Calu3 (cell line): ENCODE measurements around the gene EHMT2. TPM values are rescaled to one million over a fixed set of nuclear protein-coding genes. Genes with fewer than 3 reads are reported as not detected.

Source experiments
- BruUV-seq: library from RNA; stranded (reverse); fragments of 400-500 nt; replicated peaks from 2 replicates; lab custom pipeline; 2021; lab: Mats Ljungman, UMichigan
- CTCF ChIA-PET: fragments of 300-600 bp; sonication (Branson Sonifier 250); formaldehyde crosslinking; loops from one replicate; lab custom pipeline; 2022; ENCODE audit warnings: antibody characterized with exemption; lab: Charles Lee
- DNase-seq: peaks from one replicate; pipeline ENCODE4 v3.0.0; 2022
- H3K27ac Mint-ChIP-seq: one replicate; pipeline ENCODE4 v1.8.0; 2022; ENCODE audit warnings: mixed read lengths; ENCODE audit not compliant: unreplicated experiment
- H3K27me3 Mint-ChIP-seq: one replicate; pipeline ENCODE4 v1.8.0; 2022; ENCODE audit warnings: mixed read lengths; ENCODE audit not compliant: unreplicated experiment
- H3K36me3 Mint-ChIP-seq: one replicate; pipeline ENCODE4 v1.8.0; 2022; ENCODE audit warnings: mild to moderate bottlenecking, moderate library complexity, mixed read lengths; ENCODE audit not compliant: insufficient read depth, unreplicated experiment
- H3K4me1 Mint-ChIP-seq: one replicate; pipeline ENCODE4 v1.8.0; 2022; ENCODE audit warnings: mild to moderate bottlenecking, low read depth, mixed read lengths; ENCODE audit not compliant: unreplicated experiment
- H3K4me3 Mint-ChIP-seq: one replicate; pipeline ENCODE4 v1.8.0; 2022; ENCODE audit warnings: mild to moderate bottlenecking, low read depth, moderate library complexity, mixed read lengths; ENCODE audit not compliant: unreplicated experiment
- H3K9me3 Mint-ChIP-seq: one replicate; pipeline ENCODE4 v1.8.0; 2022; ENCODE audit warnings: low read depth, mixed read lengths; ENCODE audit not compliant: unreplicated experiment
- intact Hi-C: fragments of 100-400 bp; cut with micrococcal nuclease; formaldehyde crosslinking; loops from one replicate; pipeline ENCODE4 v1.10.0; 2022; ENCODE audit not compliant: unreplicated experiment
- total RNA-seq: library from RNA; stranded (reverse); gene quantifications from 2 replicates; pipeline ENCODE4 v1.2.3, GENCODE V29; 2022
- TF ChIP-seq, protein P1 (sequence below): fragments of 200-600 bp; IDR thresholded peaks from one replicate; pipeline ENCODE4 v1.8.0; 2022; ENCODE audit warnings: antibody characterized with exemption; ENCODE audit not compliant: unreplicated experiment

The EHMT2 gene
- total RNA-seq, 1 experiment from 2014 or later: 138 TPM

DNA sequence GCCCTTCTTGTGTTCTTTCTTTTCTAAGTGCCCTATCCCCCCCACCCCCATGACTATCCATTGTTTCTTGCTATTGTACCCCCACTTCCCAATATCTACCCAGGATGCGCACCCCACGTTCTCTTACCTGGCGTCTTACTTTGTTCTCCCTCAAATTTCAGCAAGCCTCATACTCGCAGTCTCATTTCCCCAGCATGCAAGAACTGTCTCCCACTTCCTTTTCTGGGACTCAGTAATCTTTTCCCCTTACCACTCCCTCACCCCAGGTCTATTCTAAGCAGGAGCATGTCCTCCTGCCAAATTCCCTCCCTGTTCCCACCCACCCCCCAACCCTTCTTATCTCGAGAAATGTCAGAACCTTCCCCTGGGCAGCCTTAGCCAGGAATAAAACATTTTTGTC lies 1.7 kb upstream of the EHMT2 start:
- no peak for DNase-seq
- TF ChIP-seq, protein P1, sequence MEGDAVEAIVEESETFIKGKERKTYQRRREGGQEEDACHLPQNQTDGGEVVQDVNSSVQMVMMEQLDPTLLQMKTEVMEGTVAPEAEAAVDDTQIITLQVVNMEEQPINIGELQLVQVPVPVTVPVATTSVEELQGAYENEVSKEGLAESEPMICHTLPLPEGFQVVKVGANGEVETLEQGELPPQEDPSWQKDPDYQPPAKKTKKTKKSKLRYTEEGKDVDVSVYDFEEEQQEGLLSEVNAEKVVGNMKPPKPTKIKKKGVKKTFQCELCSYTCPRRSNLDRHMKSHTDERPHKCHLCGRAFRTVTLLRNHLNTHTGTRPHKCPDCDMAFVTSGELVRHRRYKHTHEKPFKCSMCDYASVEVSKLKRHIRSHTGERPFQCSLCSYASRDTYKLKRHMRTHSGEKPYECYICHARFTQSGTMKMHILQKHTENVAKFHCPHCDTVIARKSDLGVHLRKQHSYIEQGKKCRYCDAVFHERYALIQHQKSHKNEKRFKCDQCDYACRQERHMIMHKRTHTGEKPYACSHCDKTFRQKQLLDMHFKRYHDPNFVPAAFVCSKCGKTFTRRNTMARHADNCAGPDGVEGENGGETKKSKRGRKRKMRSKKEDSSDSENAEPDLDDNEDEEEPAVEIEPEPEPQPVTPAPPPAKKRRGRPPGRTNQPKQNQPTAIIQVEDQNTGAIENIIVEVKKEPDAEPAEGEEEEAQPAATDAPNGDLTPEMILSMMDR: no peak
- Mint-ChIP-seq H3K9me3 (no peaks in the 10 kb centered on the region), H3K27ac (no peak overlapping the region), H3K4me3 (peak overlapping the region; percentile 99), H3K4me1 (peaks cover 46% of the 10 kb centered on the region), H3K36me3 (peaks cover 86% of the 10 kb centered on the region), H3K27me3 (no peaks in the 10 kb centered on the region)
- no TSS peak for BruUV-seq
- intact Hi-C loops: no loop called here
- CTCF ChIA-PET: interaction anchor here (0.8 to 2.5 kb wide), 2 partner anchors 8 to 53 kb away, joined by 4 to 30 read pairs; no protein-coding TSS in a partner anchor

DNA sequence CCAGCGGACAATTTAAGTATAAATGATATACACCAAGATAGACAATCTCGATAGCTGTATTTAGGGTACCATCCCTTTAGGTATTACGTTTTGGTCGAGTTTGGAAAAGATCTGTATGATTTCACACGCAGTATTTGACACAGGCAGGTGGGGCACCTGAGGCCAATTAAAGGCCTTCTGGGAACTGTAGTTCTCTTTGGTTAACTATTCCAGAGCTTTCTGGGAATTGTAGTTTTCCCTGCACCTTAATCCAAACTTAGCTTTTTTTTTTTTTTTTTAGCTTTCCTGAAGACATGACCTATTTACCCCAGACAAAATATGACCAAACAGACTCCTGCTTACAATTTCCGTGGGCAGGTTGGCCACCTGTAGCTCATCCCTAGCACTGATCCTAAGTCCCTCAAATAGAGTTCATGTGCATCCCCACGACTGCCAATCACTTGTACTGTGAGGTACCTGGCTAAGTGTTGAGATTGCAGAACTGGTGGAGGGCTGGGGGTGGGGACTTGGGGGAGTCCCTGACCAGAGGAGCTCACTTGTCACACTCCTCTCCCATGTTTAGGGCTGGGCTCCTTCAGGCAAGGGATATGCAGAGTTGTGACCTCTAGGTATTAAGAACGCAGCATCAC lies 999 bp upstream of the EHMT2 start:
- TF ChIP-seq, protein P1: no peak
- H3K4me3 Mint-ChIP-seq: peak overlapping the region; percentile 99
- H3K27me3 Mint-ChIP-seq: no peaks in the 10 kb centered on the region
- CTCF ChIA-PET: interaction anchor here (0.5 to 2.5 kb wide), 14 partner anchors 9 to 497 kb away, joined by 3 to 30 read pairs (median 4); partner anchors contain the start of genes CFB, DXO, LY6G5C and NELFE
- H3K36me3 Mint-ChIP-seq: peaks cover 93% of the 10 kb centered on the region
- H3K9me3 Mint-ChIP-seq: no peaks in the 10 kb centered on the region
- peaks cover 46% of the 10 kb centered on the region for H3K4me1 Mint-ChIP-seq
- BruUV-seq: no TSS peak
- peak; percentile 45 for DNase-seq
- intact Hi-C loops: no loop called here
- peak overlapping the region; percentile 97 for H3K27ac Mint-ChIP-seq

DNA sequence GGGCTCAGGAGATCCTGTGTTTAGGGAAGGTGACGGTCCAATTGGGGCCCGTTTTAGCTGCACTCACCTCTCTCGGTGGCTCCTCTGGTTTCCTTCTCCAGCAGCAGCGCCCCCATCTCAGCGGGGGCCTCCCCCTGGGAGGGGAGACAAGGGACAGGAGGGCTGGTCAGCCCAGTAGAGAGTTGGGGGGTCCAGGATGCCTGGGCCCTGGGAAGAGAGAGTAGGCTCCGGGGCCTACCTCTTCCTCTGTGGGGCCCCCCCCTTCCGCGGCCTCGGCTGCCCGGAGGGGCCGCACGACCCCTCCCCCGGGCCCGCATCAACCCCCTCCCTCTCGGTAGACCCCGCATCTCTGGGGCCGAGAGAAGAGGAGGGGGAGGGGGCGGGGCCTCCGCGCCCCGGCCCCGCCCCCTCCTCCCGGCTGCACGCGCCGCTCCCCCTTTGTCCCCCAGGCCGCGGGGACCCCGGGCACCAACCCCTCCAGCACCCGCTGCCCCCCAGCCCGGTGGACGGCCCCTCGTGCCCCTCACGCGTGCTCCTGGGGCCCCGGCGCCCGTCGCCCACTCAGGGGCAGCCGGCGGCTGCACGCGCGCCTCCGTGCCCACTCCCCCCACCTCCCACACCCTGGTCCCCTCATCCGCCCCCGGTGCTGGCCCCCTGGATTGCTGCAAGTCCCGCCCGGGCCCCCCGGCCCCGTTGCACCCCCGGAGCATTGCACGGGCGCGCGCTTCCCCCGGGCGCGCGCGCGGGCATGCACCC lies 464 bp downstream of the EHMT2 start:
- peak overlapping the region; percentile 99 for H3K4me3 Mint-ChIP-seq
- H3K4me1 Mint-ChIP-seq: peaks cover 34% of the 10 kb centered on the region
- intact Hi-C loops: no loop called here
- TF ChIP-seq, protein P1: no peak
- H3K9me3 Mint-ChIP-seq: no peaks in the 10 kb centered on the region
- H3K27ac Mint-ChIP-seq: peak overlapping the region; percentile 83
- no peaks in the 10 kb centered on the region for H3K27me3 Mint-ChIP-seq
- CTCF ChIA-PET: interaction anchor here (0.6 to 2.5 kb wide), 10 partner anchors 9 to 246 kb away, joined by 3 to 30 read pairs (median 6); partner anchors contain the start of genes CFB, NELFE and SKIC2
- peaks cover 96% of the 10 kb centered on the region for H3K36me3 Mint-ChIP-seq
- BruUV-seq: no TSS peak
- DNase-seq: no peak

DNA sequence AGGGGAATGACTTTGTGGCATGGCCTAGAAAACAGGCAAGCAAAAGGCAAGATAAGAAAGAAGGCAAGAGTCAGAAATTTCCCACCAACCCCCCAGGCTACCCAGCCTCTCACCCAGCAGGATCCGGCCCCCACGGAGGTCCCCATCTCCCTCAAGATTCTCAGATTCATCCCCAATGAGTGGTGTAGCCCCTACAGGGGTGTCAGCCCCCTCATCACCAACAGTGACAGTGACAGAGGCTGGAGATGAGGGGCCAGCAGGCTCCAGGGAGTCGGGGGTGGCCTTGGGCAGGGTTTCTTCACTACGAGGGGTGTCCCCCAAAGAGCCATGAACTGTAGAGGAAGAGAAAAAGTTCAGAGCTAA lies 1.0 kb downstream of the EHMT2 start:
- no TSS peak for BruUV-seq
- H3K27me3 Mint-ChIP-seq: no peaks in the 10 kb centered on the region
- peaks cover 34% of the 10 kb centered on the region for H3K4me1 Mint-ChIP-seq
- TF ChIP-seq, protein P1: no peak
- no peak for DNase-seq
- H3K36me3 Mint-ChIP-seq: peaks cover 96% of the 10 kb centered on the region
- intact Hi-C loops: no loop called here
- CTCF ChIA-PET: interaction anchor here (2.5 kb wide), 1 partner anchor 49 kb away, joined by 16 read pairs; the partner anchor contains the start of gene CFB
- no peaks in the 10 kb centered on the region for H3K9me3 Mint-ChIP-seq
- peak overlapping the region; percentile 83 for H3K27ac Mint-ChIP-seq
- H3K4me3 Mint-ChIP-seq: peak overlapping the region; percentile 99
